Sigmoid colon (tissue), 7 donors: ENCODE measurements around the gene TMEM254. TPM values are rescaled to one million over a fixed set of nuclear protein-coding genes. Genes with fewer than 3 reads are reported as not detected.
"Not testable (repeated sequence)": the region's sequence is repeated elsewhere in the genome, so short reads cannot be mapped to it uniquely, and the experiment has no call there.

Source experiments
- DNase-seq: peaks from one replicate; pipeline ENCODE4 v3.0.0-alpha.2; 2019
- H3K27ac ChIP-seq, 4 donors: fragments of 200-600 bp; sonication (generic); one replicate each; pipeline ENCODE4 v1.5.1; 2016 to 2019; ENCODE audit warnings: mild to moderate bottlenecking in 1 of 4
- H3K27me3 ChIP-seq, 3 donors: fragments of 200-600 bp; sonication (generic); one replicate each; pipeline ENCODE4 v1.5.1; 2019; ENCODE audit warnings: mild to moderate bottlenecking in 1 of 3
- H3K36me3 ChIP-seq, 4 donors: fragments of 200-600 bp; sonication (generic); one replicate each; pipeline ENCODE4 v1.5.1; 2016 to 2019
- H3K4me1 ChIP-seq, 4 donors: fragments of 200-600 bp; sonication (generic); one replicate each; pipeline ENCODE4 v1.5.1; 2017 to 2019
- H3K4me3 ChIP-seq, 4 donors: fragments of 200-600 bp; sonication (generic); one replicate each; pipeline ENCODE4 v1.5.1; 2017 to 2019; ENCODE audit warnings: mild to moderate bottlenecking in 2 of 4, moderate library complexity in 1 of 4
- H3K9me3 ChIP-seq, 4 donors: fragments of 200-600 bp in 3 of 4; sonication (generic) in 3 of 4; one replicate each; pipeline versions ENCODE4 v1.5.1 to v1.6.1; 2013 to 2019
- EP300 ChIP-seq, 4 donors: sonication (generic); formaldehyde crosslinking; IDR thresholded peaks; one replicate each; pipeline ENCODE4 v1.6.1; 2017; ENCODE audit warnings: antibody characterized with exemption in 4 of 4
- POLR2A ChIP-seq, 2 donors: fragments of 450-650 bp; IDR thresholded peaks; one replicate each; pipeline ENCODE4 v1.6.1; 2016; ENCODE audit warnings: antibody characterized with exemption in 2 of 2, mild to moderate bottlenecking in 2 of 2, moderate library complexity in 2 of 2
- POLR2AphosphoS5 ChIP-seq, 4 donors: sonication (generic); formaldehyde crosslinking; IDR thresholded peaks; one replicate each; pipeline ENCODE4 v1.6.1; 2017; ENCODE audit warnings: antibody characterized with exemption in 4 of 4
- WGBS, 2 donors: extraction: QIAGEN DNeasy Blood & Tissue Kit; methylation state at CpG; one replicate each; pipeline ENCODE4 v1.1.7; 2013; 5-methylcytosine and 5-hydroxymethylcytosine counted together
- intact Hi-C: fragments of 100-400 bp; cut with DNase I; formaldehyde crosslinking; loops from one replicate; pipeline ENCODE4 v1.15.1; 2023
- polyA plus RNA-seq, 3 donors: library from polyadenylated mRNA; stranded (reverse); fragments of 200-250 nt; gene quantifications; one replicate each; pipeline ENCODE4 v1.2.3, GENCODE V29; 2013
- total RNA-seq, 4 donors: library from RNA; depleted of rRNA; stranded (reverse); fragments of >200 nt; gene quantifications; one replicate each; pipeline ENCODE4 v1.1.0, GENCODE V29; 2016
- TF ChIP-seq, protein P1 (sequence below), 4 experiments: fragments of 450-650 bp in 3 of 4; fragments of 200-600 bp in 1 of 4; IDR thresholded peaks; one replicate each; pipeline ENCODE4 v1.5.1; 2016 to 2019; ENCODE audit warnings: antibody characterized with exemption in 4 of 4, mild to moderate bottlenecking in 3 of 4, moderate library complexity in 2 of 4
- donor health status: healthy with polysubstance abuse.
- donor health status: Bipolar disorder and iron deficiency.
- donor health status: healthy.

Gene TMEM254
- total and polyA plus RNA-seq, 7 donors: 11.4 to 18.0 (median 13.6) TPM

DNA sequence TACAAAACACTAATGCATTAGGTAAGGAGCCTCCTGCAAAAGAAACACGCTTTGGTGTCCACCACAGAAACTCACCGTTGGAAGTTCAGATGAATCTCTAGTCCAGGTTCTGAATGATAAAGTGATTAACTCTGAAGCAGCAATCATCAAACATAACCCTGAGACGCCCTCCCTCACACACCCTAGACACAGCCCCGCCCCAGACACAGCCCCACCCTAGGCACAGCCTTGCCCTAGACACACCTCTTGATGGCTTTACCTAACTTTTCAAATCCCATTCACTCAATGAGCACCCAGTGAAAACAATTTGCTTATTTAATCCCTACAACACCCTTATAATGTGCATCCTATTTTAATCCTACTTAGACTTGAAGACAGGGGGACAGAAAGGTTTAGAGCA, 21.3 kb upstream of the TMEM254 start:
- H3K36me3 ChIP-seq: no peaks in the 10 kb centered on the region
- H3K27ac ChIP-seq: no peak overlapping the region
- H3K4me3 ChIP-seq: no peak overlapping the region
- TF ChIP-seq POLR2A (IDR thresholded peaks at IDR 0.05) (no peak), POLR2AphosphoS5 (IDR thresholded peaks at IDR 0.05) (no peak), EP300 (IDR thresholded peaks at IDR 0.05) (no peak)
- TF ChIP-seq, protein P1, sequence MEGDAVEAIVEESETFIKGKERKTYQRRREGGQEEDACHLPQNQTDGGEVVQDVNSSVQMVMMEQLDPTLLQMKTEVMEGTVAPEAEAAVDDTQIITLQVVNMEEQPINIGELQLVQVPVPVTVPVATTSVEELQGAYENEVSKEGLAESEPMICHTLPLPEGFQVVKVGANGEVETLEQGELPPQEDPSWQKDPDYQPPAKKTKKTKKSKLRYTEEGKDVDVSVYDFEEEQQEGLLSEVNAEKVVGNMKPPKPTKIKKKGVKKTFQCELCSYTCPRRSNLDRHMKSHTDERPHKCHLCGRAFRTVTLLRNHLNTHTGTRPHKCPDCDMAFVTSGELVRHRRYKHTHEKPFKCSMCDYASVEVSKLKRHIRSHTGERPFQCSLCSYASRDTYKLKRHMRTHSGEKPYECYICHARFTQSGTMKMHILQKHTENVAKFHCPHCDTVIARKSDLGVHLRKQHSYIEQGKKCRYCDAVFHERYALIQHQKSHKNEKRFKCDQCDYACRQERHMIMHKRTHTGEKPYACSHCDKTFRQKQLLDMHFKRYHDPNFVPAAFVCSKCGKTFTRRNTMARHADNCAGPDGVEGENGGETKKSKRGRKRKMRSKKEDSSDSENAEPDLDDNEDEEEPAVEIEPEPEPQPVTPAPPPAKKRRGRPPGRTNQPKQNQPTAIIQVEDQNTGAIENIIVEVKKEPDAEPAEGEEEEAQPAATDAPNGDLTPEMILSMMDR (IDR thresholded peaks at IDR 0.05): no peak
- no peaks in the 10 kb centered on the region for H3K4me1 ChIP-seq
- DNase-seq: no peak
- H3K27me3 ChIP-seq: no peaks in the 10 kb centered on the region
- intact Hi-C loops: no loop called here
- 27 to 77% methylated on average over 4 of the region's 4 CpGs for WGBS, 2 donors
- H3K9me3 ChIP-seq: no peaks in the 10 kb centered on the region

DNA sequence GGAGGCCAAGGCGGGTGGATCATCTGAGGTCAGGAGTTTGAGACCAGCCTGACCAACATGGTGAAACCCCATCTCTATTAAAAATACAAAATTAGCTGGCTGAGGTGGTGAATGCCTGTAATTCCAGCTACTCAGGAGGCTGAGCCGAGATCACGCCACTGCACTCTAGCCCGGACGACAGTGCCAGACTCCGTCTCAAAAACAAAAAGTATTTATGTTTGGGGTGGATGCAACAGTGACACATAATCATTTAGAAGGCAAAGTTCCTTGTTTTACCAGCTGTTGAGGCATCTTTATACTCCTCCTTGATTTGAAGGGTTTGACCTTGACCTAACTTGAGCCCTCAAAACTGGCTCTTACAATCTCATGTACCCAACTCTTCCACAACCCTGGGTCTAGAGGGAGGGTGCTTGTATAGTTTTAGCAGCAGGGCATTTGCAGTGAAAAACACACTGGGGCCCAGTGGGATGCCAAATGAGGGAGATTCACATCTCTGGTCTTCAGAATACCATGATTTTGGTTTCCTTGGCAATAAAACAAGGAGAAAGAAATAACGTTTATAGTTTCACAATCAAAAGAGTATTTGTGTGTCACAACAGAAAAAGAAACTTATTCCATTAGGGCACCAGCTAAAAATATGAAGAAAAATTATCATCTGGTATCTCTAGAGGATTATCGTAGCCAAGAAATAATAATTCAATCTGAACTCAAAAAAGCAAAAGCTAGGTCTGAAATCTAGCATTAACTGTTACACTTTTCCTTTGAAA, 14.2 kb upstream of the TMEM254 start:
- Histone ChIP-seq H3K36me3 (no peaks in the 10 kb centered on the region), H3K4me1 (no peaks in the 10 kb centered on the region), H3K9me3 (no peaks in the 10 kb centered on the region), H3K4me3 (no peak overlapping the region), H3K27me3 (no peaks in the 10 kb centered on the region), H3K27ac (peak overlapping the region in 2 of 4 donors; percentile 31 to 46)
- WGBS, 2 donors: 79 to 81% methylated on average over 8 of the region's 8 CpGs
- no peak for DNase-seq
- no peak for TF ChIP-seq EP300 (IDR thresholded peaks at IDR 0.05)
- peak in 1 of 4 donors; percentile 18 for TF ChIP-seq POLR2AphosphoS5 (IDR thresholded peaks at IDR 0.05)
- intact Hi-C loops: no loop called here

DNA sequence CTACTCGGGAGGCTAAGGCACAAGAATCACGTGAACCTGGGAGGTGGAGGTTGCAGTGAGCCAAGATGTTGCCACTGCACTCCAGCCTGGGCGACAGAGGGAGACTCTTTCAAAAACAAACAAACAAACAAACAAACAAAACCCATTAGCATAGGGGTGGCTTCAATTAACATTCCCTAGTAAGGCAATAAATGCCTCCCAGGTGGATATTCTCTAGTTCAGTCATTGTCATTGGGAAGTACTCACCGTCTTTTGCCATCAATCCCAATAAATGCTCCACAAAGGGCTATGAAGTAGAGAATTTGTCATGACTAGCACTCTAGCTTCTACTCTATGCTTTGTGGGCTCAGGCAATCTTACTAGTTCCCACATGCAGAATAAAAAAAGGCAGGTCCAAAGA, 11.7 kb upstream of the TMEM254 start:
- H3K9me3 ChIP-seq: no peaks in the 10 kb centered on the region
- intact Hi-C loops: no loop called here
- TF ChIP-seq POLR2A (IDR thresholded peaks at IDR 0.05) (no peak), POLR2AphosphoS5 (IDR thresholded peaks at IDR 0.05) (no peak), EP300 (IDR thresholded peaks at IDR 0.05) (no peak)
- TF ChIP-seq, protein P1 (IDR thresholded peaks at IDR 0.05): no peak
- no peaks in the 10 kb centered on the region for H3K27me3 ChIP-seq
- no peaks in the 10 kb centered on the region for H3K4me1 ChIP-seq
- no peak overlapping the region for H3K4me3 ChIP-seq
- H3K36me3 ChIP-seq: no peaks in the 10 kb centered on the region
- 87 to 89% methylated on average over 4 of the region's 4 CpGs for WGBS, 2 donors
- no peak for DNase-seq
- H3K27ac ChIP-seq: no peak overlapping the region

DNA sequence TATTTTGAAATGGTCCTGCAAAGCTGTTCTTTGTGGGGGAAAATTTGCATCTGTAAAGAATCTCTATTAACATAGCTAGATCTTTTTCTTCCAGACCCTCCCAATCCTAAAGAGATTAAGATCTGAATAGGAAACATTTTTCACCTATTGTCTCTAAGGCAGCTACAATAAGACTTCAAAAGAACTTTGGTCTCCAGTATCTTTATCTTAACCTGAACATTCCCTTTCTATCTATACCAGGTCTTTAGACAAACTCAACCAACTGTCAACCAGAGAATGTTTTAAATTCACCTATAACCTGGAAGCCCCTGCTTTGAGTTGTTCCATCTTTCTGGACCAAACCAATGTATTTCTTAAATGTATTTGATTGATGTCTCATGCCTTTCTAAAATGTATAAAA, 10.6 kb upstream of the TMEM254 start:
- H3K9me3 ChIP-seq, H3K27ac ChIP-seq, H3K4me1 ChIP-seq, DNase-seq, H3K27me3 ChIP-seq, H3K4me3 ChIP-seq, intact Hi-C loops, H3K36me3 ChIP-seq: not testable (repeated sequence)

DNA sequence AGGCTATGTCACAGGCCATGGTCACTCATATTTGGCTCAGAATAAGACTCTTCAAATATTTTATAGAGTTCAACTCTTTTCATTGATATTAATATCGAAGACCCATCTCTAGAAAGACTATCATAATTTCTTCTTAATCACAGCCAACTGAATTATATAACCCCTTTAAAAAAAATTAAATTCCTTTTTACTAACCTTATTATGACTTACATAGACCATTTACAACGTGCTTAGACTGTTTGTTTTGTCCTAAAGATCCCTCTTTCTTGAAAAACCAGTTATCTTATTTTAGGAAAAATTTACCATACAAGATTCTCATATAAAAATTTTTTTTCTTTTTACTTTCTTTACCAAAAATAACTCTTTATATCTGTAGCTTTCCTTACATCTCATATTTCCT, 10.2 kb upstream of the TMEM254 start:
- 51 to 63% methylated on average over 2 of the region's 2 CpGs for WGBS, 2 donors
- intact Hi-C loops: no loop called here

More for the DNA sequence above, 10.2 kb upstream of the TMEM254 start:
- no peak for DNase-seq
- Histone ChIP-seq H3K36me3 (no peaks in the 10 kb centered on the region), H3K4me1 (no peaks in the 10 kb centered on the region), H3K9me3 (no peaks in the 10 kb centered on the region), H3K27ac (no peak overlapping the region), H3K27me3 (no peaks in the 10 kb centered on the region), H3K4me3 (no peak overlapping the region)
- TF ChIP-seq POLR2AphosphoS5 (IDR thresholded peaks at IDR 0.05) (no peak), EP300 (IDR thresholded peaks at IDR 0.05) (no peak), POLR2A (IDR thresholded peaks at IDR 0.05) (no peak)
- TF ChIP-seq, protein P1 (IDR thresholded peaks at IDR 0.05): no peak
